ENCODE data around the gene ARHGAP33.

ARHGAP33 gene

GRCh38 chr19:35775298-35776101 lies at the start of gene ARHGAP33:
ARHGAP33 (plus strand) TSS chr19:35775564; CDS start chr19:35775659, 95 bp downstream.
- no peak for TF ChIP-seq CTCF (IDR thresholded peaks at IDR 0.05; ENCODE audit: borderline replicate concordance, insufficient read depth, low read depth, low read length)
- peak within 1 kb of the TSS; percentile 59 for H3K4me3 ChIP-seq (ENCODE audit: low read depth, low read length)

GRCh38 chr19:35727053-35727955 lies 48.1 kb upstream of the ARHGAP33 start:
- no peak overlapping the region for H3K4me3 ChIP-seq (ENCODE audit: low read depth, low read length)
- TF ChIP-seq CTCF (IDR thresholded peaks at IDR 0.05; ENCODE audit: borderline replicate concordance, insufficient read depth, low read depth, low read length), result no peak

DNA sequence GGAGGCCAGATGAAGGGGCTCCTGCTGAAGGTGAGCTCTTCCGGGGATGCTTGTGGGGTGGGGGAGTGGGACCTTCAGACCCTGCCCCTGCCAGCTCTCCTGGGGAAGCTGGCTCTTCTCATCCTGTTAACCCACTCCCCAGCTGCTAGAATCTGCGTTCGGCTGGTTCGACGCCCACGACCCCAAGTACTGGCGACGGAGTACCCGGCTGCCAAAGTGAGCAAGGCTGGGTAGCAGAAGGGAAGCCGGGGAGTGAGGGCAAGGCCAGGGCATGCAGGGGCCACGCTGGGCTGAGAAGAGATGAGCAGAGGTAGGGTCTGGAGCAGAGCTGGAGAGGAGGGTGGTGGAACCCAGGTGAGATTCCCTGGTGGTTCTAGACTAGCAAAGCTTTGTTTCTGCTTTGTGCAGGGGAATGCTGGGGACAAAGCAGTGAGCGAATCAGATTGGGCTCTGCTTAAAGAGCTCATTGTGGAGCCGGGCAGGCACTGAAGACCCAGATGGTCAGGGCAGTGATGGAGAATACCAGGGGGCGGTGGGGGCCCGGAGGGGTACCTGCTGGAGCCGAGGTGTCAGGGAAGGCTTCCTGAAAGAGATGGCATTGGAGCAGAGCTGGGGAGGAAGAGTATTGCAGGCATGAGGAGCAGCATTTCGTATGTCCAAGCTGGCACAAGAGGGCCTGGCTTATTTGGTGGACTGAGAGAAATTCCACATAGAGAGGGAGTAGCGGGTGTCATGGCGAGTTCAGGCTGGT lies 47.2 kb upstream of the ARHGAP33 start:
- no peak overlapping the region for H3K4me3 ChIP-seq (ENCODE audit: low read depth, low read length)
- no peak for TF ChIP-seq CTCF (IDR thresholded peaks at IDR 0.05; ENCODE audit: borderline replicate concordance, insufficient read depth, low read depth, low read length)

DNA sequence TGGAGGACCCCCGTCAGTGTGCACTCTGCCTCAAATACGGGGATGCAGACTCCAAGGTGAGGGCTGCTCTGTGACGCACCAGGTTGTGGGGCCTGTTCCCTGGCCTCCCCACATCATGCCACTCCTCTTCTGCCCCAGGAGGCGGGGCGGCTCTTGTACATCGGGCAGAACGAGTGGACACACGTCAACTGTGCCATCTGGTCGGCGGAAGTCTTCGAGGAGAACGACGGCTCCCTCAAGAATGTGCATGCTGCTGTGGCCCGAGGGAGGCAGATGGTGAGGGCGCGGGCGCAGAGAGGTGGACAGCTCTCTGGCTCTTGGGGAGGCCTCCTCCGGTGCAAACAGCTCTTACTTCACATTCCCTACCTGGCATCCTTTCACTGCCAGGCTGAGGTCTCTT lies 46.3 kb upstream of the ARHGAP33 start:
- no peak for TF ChIP-seq CTCF (IDR thresholded peaks at IDR 0.05; ENCODE audit: borderline replicate concordance, insufficient read depth, low read depth, low read length)
- no peak overlapping the region for H3K4me3 ChIP-seq (ENCODE audit: low read depth, low read length)

DNA sequence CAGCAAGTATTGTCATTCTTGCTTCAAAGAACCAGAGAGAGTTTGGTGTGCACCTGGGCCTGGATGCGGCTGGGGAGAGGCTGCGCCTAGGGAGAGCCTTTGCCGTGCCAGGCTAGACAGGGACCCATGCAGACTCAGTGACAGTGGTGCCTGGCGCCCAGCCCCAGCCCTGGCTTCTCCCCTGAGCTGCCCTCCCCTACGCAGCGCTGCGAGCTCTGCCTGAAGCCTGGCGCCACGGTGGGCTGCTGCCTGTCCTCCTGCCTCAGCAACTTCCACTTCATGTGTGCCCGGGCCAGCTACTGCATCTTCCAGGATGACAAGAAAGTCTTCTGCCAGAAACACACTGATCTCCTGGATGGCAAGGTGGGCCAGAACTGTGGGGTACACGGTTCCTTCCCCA lies 45.6 kb upstream of the ARHGAP33 start:
- TF ChIP-seq CTCF (IDR thresholded peaks at IDR 0.05; ENCODE audit: borderline replicate concordance, insufficient read depth, low read depth, low read length), result no peak
- no peak overlapping the region for H3K4me3 ChIP-seq (ENCODE audit: low read depth, low read length)

DNA sequence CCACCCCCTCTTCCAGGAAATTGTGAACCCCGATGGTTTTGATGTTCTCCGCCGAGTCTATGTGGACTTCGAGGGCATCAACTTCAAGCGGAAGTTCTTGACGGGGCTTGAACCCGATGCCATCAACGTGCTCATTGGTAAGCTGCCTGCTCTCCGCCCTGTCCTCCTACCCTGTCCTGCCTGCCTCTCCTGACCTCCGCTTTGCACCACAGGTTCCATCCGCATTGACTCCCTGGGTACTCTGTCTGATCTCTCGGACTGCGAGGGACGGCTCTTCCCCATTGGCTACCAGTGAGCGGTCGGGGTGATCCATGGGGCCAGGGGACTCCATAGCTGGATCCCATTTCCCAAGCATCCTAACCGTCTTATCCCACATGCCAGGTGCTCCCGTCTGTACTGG lies 45.0 kb upstream of the ARHGAP33 start:
- no peak for TF ChIP-seq CTCF (IDR thresholded peaks at IDR 0.05; ENCODE audit: borderline replicate concordance, insufficient read depth, low read depth, low read length)
- H3K4me3 ChIP-seq (ENCODE audit: low read depth, low read length), result no peak overlapping the region

Data from GM12875 (cell line).